SJSA1 (cell line): ENCODE data around the gene EIF4A3. TPM values are rescaled to one million over a fixed set of nuclear protein-coding genes. Genes with fewer than 3 reads are reported as not detected.

Source experiments
- DNase-seq, 2 experiments: peaks; one replicate each; pipeline ENCODE4 v3.0.0-alpha.2; 2015 to 2020; ENCODE audit warnings: low spot score in 2 of 2, low read depth in 1 of 2
- H3K27ac ChIP-seq: fragments of 250-450 bp; sonication (Bioruptor Pico); 2 replicates; pipeline ENCODE4 v1.5.1; 2020; ENCODE audit warnings: mild to moderate bottlenecking, moderate library complexity
- H3K27me3 ChIP-seq: fragments of 250-450 bp; sonication (Bioruptor Pico); replicated peaks from 2 replicates; pipeline ENCODE4 v1.5.1; 2020; ENCODE audit warnings: mild to moderate bottlenecking, moderate library complexity
- H3K36me3 ChIP-seq: fragments of 250-450 bp; sonication (Bioruptor Pico); 2 replicates; pipeline ENCODE4 v1.5.1; 2020; ENCODE audit warnings: mild to moderate bottlenecking
- H3K4me1 ChIP-seq: fragments of 250-450 bp; sonication (Bioruptor Pico); replicated peaks from 2 replicates; pipeline ENCODE4 v1.6.1; 2021; ENCODE audit warnings: mild to moderate bottlenecking
- H3K4me3 ChIP-seq: fragments of 250-450 bp; sonication (Bioruptor Pico); 2 replicates; pipeline ENCODE4 v1.5.1; 2020; ENCODE audit warnings: mild to moderate bottlenecking
- H3K9me3 ChIP-seq: fragments of 250-450 bp; sonication (Bioruptor Pico); replicated peaks from 2 replicates; pipeline ENCODE4 v1.5.1; 2020; ENCODE audit warnings: mild to moderate bottlenecking
- total RNA-seq: library from RNA; depleted of rRNA; stranded (reverse); fragments of >200 nt; shearing (Covaris generic); gene quantifications from 2 replicates; pipeline ENCODE4 v1.2.3, GENCODE V29; 2014

EIF4A3 gene
- total RNA-seq, 1 experiment from 2014 or later: 192 TPM

- H3K4me3 ChIP-seq: no peak overlapping the region
These were observed 5.3 kb downstream of the EIF4A3 start for GRCh38 chr17:80141463-80142165.

GRCh38 chr17:80138856-80139426 lies 8.0 kb downstream of the EIF4A3 start:
- Histone ChIP-seq H3K36me3 (peaks cover 100% of the 10 kb centered on the region), H3K27ac (no peak overlapping the region), H3K4me3 (no peak overlapping the region), H3K27me3 (no peaks in the 10 kb centered on the region), H3K9me3 (no peaks in the 10 kb centered on the region), H3K4me1 (no peaks in the 10 kb centered on the region)
- no peak for DNase-seq

More at GRCh38 chr17:80141463-80142165, 5.3 kb downstream of the EIF4A3 start:
- Histone ChIP-seq H3K27me3 (no peaks in the 10 kb centered on the region), H3K4me1 (peaks cover 13% of the 10 kb centered on the region), H3K27ac (no peak overlapping the region), H3K9me3 (no peaks in the 10 kb centered on the region), H3K36me3 (peaks cover 93% of the 10 kb centered on the region)
- no peak for DNase-seq

- H3K27ac ChIP-seq: no peak overlapping the region
- no peaks in the 10 kb centered on the region for H3K9me3 ChIP-seq
- peaks cover 96% of the 10 kb centered on the region for H3K36me3 ChIP-seq
- no peaks in the 10 kb centered on the region for H3K4me1 ChIP-seq
- H3K4me3 ChIP-seq: no peak overlapping the region
- H3K27me3 ChIP-seq: no peaks in the 10 kb centered on the region
- DNase-seq: no peak
These were observed 9.8 kb downstream of the EIF4A3 start for GRCh38 chr17:80137131-80137530.

- no peaks in the 10 kb centered on the region for H3K4me1 ChIP-seq
- no peak for DNase-seq
- no peak overlapping the region for H3K27ac ChIP-seq
- peaks cover 61% of the 10 kb centered on the region for H3K36me3 ChIP-seq
- H3K9me3 ChIP-seq: no peaks in the 10 kb centered on the region
- peaks cover 6% of the 10 kb centered on the region; the same call in 1 of the 2 replicates for H3K27me3 ChIP-seq
- no peak overlapping the region for H3K4me3 ChIP-seq
These were observed 13.3 kb downstream of the EIF4A3 start for GRCh38 chr17:80133626-80133970.

- Histone ChIP-seq H3K27me3 (peaks cover 11% of the 10 kb centered on the region; the same call in 1 of the 2 replicates), H3K4me1 (no peaks in the 10 kb centered on the region), H3K4me3 (no peak overlapping the region), H3K9me3 (no peaks in the 10 kb centered on the region), H3K27ac (no peak overlapping the region), H3K36me3 (peaks cover 55% of the 10 kb centered on the region)
- DNase-seq: no peak
These were observed 13.9 kb downstream of the EIF4A3 start for GRCh38 chr17:80132906-80133625.

- Histone ChIP-seq H3K9me3 (no peaks in the 10 kb centered on the region), H3K27me3 (peaks cover 11% of the 10 kb centered on the region; the same call in 1 of the 2 replicates), H3K27ac (no peak overlapping the region), H3K4me3 (no peak overlapping the region), H3K36me3 (peaks cover 35% of the 10 kb centered on the region), H3K4me1 (no peaks in the 10 kb centered on the region; the same call in 1 of the 2 replicates)
- DNase-seq: no peak
These were observed 15.9 kb downstream of the EIF4A3 start for GRCh38 chr17:80130992-80131391.

- Histone ChIP-seq H3K4me1 (no peaks in the 10 kb centered on the region; the same call in 1 of the 2 replicates), H3K4me3 (no peak overlapping the region), H3K27me3 (peaks cover 11% of the 10 kb centered on the region; the same call in 1 of the 2 replicates), H3K36me3 (peaks cover 16% of the 10 kb centered on the region), H3K27ac (no peak overlapping the region), H3K9me3 (no peaks in the 10 kb centered on the region)
- no peak for DNase-seq
These were observed 17.8 kb downstream of the EIF4A3 start for GRCh38 chr17:80129006-80129565.

- Histone ChIP-seq H3K9me3 (no peaks in the 10 kb centered on the region), H3K36me3 (no peaks in the 10 kb centered on the region), H3K4me1 (no peaks in the 10 kb centered on the region; the same call in 1 of the 2 replicates), H3K27me3 (peaks cover 11% of the 10 kb centered on the region; the same call in 1 of the 2 replicates), H3K27ac (no peak overlapping the region), H3K4me3 (no peak overlapping the region)
- no peak for DNase-seq
These were observed 20.5 kb downstream of the EIF4A3 start for GRCh38 chr17:80126449-80126715.

GRCh38 chr17:80125656-80126448 lies 21.1 kb downstream of the EIF4A3 start:
- H3K27me3 ChIP-seq: peaks cover 11% of the 10 kb centered on the region; the same call in 1 of the 2 replicates
- no peaks in the 10 kb centered on the region; the same call in 1 of the 2 replicates for H3K4me1 ChIP-seq
- no peak overlapping the region for H3K27ac ChIP-seq
- H3K36me3 ChIP-seq: no peaks in the 10 kb centered on the region
- H3K9me3 ChIP-seq: no peaks in the 10 kb centered on the region
- H3K4me3 ChIP-seq: no peak overlapping the region
- DNase-seq: no peak

- no peak for DNase-seq
- no peaks in the 10 kb centered on the region for H3K36me3 ChIP-seq
These were observed 22.5 kb downstream of the EIF4A3 start for GRCh38 chr17:80124351-80124981.

GRCh38 chr17:80123791-80124190 lies 23.1 kb downstream of the EIF4A3 start:
- Histone ChIP-seq H3K4me3 (no peak overlapping the region), H3K27me3 (peaks cover 7% of the 10 kb centered on the region; the same call in 1 of the 2 replicates), H3K4me1 (no peaks in the 10 kb centered on the region; the same call in 1 of the 2 replicates), H3K36me3 (no peaks in the 10 kb centered on the region), H3K27ac (no peak overlapping the region), H3K9me3 (no peaks in the 10 kb centered on the region)
- no peak for DNase-seq

More at GRCh38 chr17:80124351-80124981, 22.5 kb downstream of the EIF4A3 start:
- Histone ChIP-seq H3K4me1 (no peaks in the 10 kb centered on the region; the same call in 1 of the 2 replicates), H3K27me3 (peaks cover 8% of the 10 kb centered on the region; the same call in 1 of the 2 replicates), H3K4me3 (no peak overlapping the region), H3K27ac (no peak overlapping the region), H3K9me3 (no peaks in the 10 kb centered on the region)

- no peak overlapping the region for H3K27ac ChIP-seq
- no peaks in the 10 kb centered on the region for H3K36me3 ChIP-seq
- H3K9me3 ChIP-seq: no peaks in the 10 kb centered on the region
- no peaks in the 10 kb centered on the region; the same call in 1 of the 2 replicates for H3K27me3 ChIP-seq
- no peaks in the 10 kb centered on the region; the same call in 1 of the 2 replicates for H3K4me1 ChIP-seq
- no peak overlapping the region for H3K4me3 ChIP-seq
- DNase-seq: no peak
These were observed 23.9 kb downstream of the EIF4A3 start for GRCh38 chr17:80122926-80123505.
